Gastroesophageal sphincter (tissue), 3 donors: Measurements from ENCODE around the gene PLA2G7.

Experiments
- EP300 ChIP-seq: sonication (generic); formaldehyde crosslinking; IDR thresholded peaks from one replicate; pipeline ENCODE4 v1.6.1; 2017; ENCODE audit warnings: antibody characterized with exemption, mild to moderate bottlenecking
- POLR2A ChIP-seq, 2 donors: fragments of 450-650 bp; IDR thresholded peaks; one replicate each; pipeline ENCODE4 v1.6.1; 2017; ENCODE audit warnings: antibody characterized with exemption in 2 of 2, mild to moderate bottlenecking in 2 of 2, moderate library complexity in 1 of 2
- POLR2AphosphoS5 ChIP-seq: sonication (generic); formaldehyde crosslinking; IDR thresholded peaks from one replicate; pipeline ENCODE4 v1.6.1; 2017; ENCODE audit warnings: antibody characterized with exemption
- TF ChIP-seq, protein P1 (sequence below), 4 experiments: fragments of 200-600 bp in 2 of 4; fragments of 450-650 bp in 2 of 4; sonication (generic) in 1 of 4; IDR thresholded peaks; one replicate each; pipeline ENCODE4 v1.5.1; 2017 to 2019; ENCODE audit warnings: antibody characterized with exemption in 4 of 4, mild to moderate bottlenecking in 2 of 4, moderate library complexity in 2 of 4

GRCh38 chr6:46736906-46737305 lies 1.7 kb upstream of the PLA2G7 start:
- TF ChIP-seq, protein P1, sequence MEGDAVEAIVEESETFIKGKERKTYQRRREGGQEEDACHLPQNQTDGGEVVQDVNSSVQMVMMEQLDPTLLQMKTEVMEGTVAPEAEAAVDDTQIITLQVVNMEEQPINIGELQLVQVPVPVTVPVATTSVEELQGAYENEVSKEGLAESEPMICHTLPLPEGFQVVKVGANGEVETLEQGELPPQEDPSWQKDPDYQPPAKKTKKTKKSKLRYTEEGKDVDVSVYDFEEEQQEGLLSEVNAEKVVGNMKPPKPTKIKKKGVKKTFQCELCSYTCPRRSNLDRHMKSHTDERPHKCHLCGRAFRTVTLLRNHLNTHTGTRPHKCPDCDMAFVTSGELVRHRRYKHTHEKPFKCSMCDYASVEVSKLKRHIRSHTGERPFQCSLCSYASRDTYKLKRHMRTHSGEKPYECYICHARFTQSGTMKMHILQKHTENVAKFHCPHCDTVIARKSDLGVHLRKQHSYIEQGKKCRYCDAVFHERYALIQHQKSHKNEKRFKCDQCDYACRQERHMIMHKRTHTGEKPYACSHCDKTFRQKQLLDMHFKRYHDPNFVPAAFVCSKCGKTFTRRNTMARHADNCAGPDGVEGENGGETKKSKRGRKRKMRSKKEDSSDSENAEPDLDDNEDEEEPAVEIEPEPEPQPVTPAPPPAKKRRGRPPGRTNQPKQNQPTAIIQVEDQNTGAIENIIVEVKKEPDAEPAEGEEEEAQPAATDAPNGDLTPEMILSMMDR (IDR thresholded peaks at IDR 0.05), result no peak
- TF ChIP-seq POLR2AphosphoS5 (no peak), EP300 (no peak), POLR2A (IDR thresholded peaks at IDR 0.05) (no peak)
